ENCODE measurements around the gene TULP4. TPM values are rescaled to one million over a fixed set of nuclear protein-coding genes. Genes with fewer than 3 reads are reported as not detected.
"Not testable (repeated sequence)": the region's sequence is repeated elsewhere in the genome, so short reads cannot be mapped to it uniquely, and the experiment has no call there.

Gene TULP4
- total RNA-seq, 1 donor from 2014 or later = 100 TPM

- Mint-ChIP-seq H3K4me1 (ENCODE audit: unreplicated experiment) (peaks cover 13% of the 10 kb centered on the region), H3K27ac (ENCODE audit: unreplicated experiment) (no peak overlapping the region), H3K27me3 (ENCODE audit: unreplicated experiment) (no peaks in the 10 kb centered on the region), H3K9me3 (ENCODE audit: unreplicated experiment) (peaks cover 7% of the 10 kb centered on the region), H3K36me3 (ENCODE audit: unreplicated experiment) (peaks cover 8% of the 10 kb centered on the region), H3K4me3 (ENCODE audit: unreplicated experiment) (no peak overlapping the region)
- TF ChIP-seq CTCF (IDR thresholded peaks at IDR 0.05) = no peak
- DNase-seq (ENCODE audit: extremely low spot score, unreplicated experiment) = no peak
Measured at GRCh38 chr6:158397578-158397977, 85.3 kb downstream of the TULP4 start.

- no peaks in the 10 kb centered on the region for H3K27me3 Mint-ChIP-seq (ENCODE audit: unreplicated experiment)
- no peak for DNase-seq (ENCODE audit: extremely low spot score, unreplicated experiment)
- H3K4me3 Mint-ChIP-seq (ENCODE audit: unreplicated experiment) = no peak overlapping the region
- peaks cover 8% of the 10 kb centered on the region for H3K36me3 Mint-ChIP-seq (ENCODE audit: unreplicated experiment)
- H3K9me3 Mint-ChIP-seq (ENCODE audit: unreplicated experiment) = peaks cover 7% of the 10 kb centered on the region
- TF ChIP-seq CTCF (IDR thresholded peaks at IDR 0.05) = no peak
- H3K4me1 Mint-ChIP-seq (ENCODE audit: unreplicated experiment) = peaks cover 13% of the 10 kb centered on the region
- no peak overlapping the region for H3K27ac Mint-ChIP-seq (ENCODE audit: unreplicated experiment)
Measured at GRCh38 chr6:158398252-158399024, 86.2 kb downstream of the TULP4 start.

GRCh38 chr6:158399040-158399700, 86.9 kb downstream of the TULP4 start:
- Mint-ChIP-seq H3K27me3 (ENCODE audit: unreplicated experiment) (no peaks in the 10 kb centered on the region), H3K9me3 (ENCODE audit: unreplicated experiment) (peaks cover under 1% of the 10 kb centered on the region), H3K4me1 (ENCODE audit: unreplicated experiment) (peaks cover 13% of the 10 kb centered on the region), H3K4me3 (ENCODE audit: unreplicated experiment) (no peak overlapping the region), H3K27ac (ENCODE audit: unreplicated experiment) (no peak overlapping the region), H3K36me3 (ENCODE audit: unreplicated experiment) (peaks cover 2% of the 10 kb centered on the region)
- DNase-seq (ENCODE audit: extremely low spot score, unreplicated experiment) = no peak
- no peak for TF ChIP-seq CTCF (IDR thresholded peaks at IDR 0.05)

- no peaks in the 10 kb centered on the region for H3K9me3 Mint-ChIP-seq (ENCODE audit: unreplicated experiment)
- TF ChIP-seq CTCF (IDR thresholded peaks at IDR 0.05) = no peak
- H3K27me3 Mint-ChIP-seq (ENCODE audit: unreplicated experiment) = no peaks in the 10 kb centered on the region
- H3K4me1 Mint-ChIP-seq (ENCODE audit: unreplicated experiment) = peaks cover 23% of the 10 kb centered on the region
- H3K4me3 Mint-ChIP-seq (ENCODE audit: unreplicated experiment) = no peak overlapping the region
- no peak for DNase-seq (ENCODE audit: extremely low spot score, unreplicated experiment)
- H3K36me3 Mint-ChIP-seq (ENCODE audit: unreplicated experiment) = peaks cover 10% of the 10 kb centered on the region
- peak overlapping the region; percentile 62 for H3K27ac Mint-ChIP-seq (ENCODE audit: unreplicated experiment)
Measured at GRCh38 chr6:158402184-158402583, 89.9 kb downstream of the TULP4 start.

GRCh38 chr6:158405321-158405831, 93.1 kb downstream of the TULP4 start:
- Mint-ChIP-seq H3K27ac (ENCODE audit: unreplicated experiment) (peak overlapping the region; percentile 6), H3K4me1 (ENCODE audit: unreplicated experiment) (peaks cover 43% of the 10 kb centered on the region)
- H3K4me3 Mint-ChIP-seq (ENCODE audit: unreplicated experiment); DNase-seq (ENCODE audit: extremely low spot score, unreplicated experiment); H3K27me3 Mint-ChIP-seq (ENCODE audit: unreplicated experiment); H3K36me3 Mint-ChIP-seq (ENCODE audit: unreplicated experiment); H3K9me3 Mint-ChIP-seq (ENCODE audit: unreplicated experiment): not testable (repeated sequence)

All from osteocyte (in vitro differentiated cells).